GM23248 (cell line): ENCODE results near the gene CDC42EP5.

Experiments
- EZH2 ChIP-seq: fragments of 200-600 bp; sonication (generic); IDR thresholded peaks from 2 replicates; pipeline ENCODE4 v1.6.1; 2018; ENCODE audit warnings: antibody characterized with exemption, mild to moderate bottlenecking; ENCODE audit not compliant: insufficient read depth, poor library complexity, severe bottlenecking
- EZH2phosphoT487 ChIP-seq: fragments of 200-600 bp; sonication (generic); IDR thresholded peaks from 2 replicates; pipeline ENCODE4 v1.6.1; 2018; ENCODE audit warnings: antibody characterized with exemption, moderate library complexity, mild to moderate bottlenecking, low read depth; ENCODE audit not compliant: insufficient read depth

DNA sequence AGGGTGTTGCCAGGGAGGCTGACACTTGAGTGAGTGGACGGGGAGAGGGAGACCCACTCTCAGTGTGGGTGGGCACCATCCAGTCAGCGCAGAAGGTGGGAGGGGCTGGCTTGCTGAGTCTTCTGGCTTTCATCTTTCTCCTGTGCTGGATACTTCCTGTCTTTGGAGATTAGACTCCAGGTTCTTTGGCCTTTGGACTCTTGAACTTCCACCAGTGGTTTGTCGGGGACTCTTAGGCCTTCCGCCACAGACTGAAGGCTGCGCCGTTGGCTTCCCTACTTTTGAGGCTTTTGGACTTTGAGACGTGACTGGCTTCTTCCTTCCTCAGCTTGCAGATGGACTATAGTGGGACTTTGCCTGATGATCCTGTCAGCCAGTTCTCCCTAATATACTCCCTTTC lies 28.4 kb downstream of the CDC42EP5 start:
- TF ChIP-seq EZH2phosphoT487: no peak
- TF ChIP-seq EZH2: no peak
